GM06990 (cell line): ENCODE results near the gene IFI27L1.
A peak's percentile ranks its signal among the peaks of the same experiment; 100 is the strongest.

ENCODE experiments used
- DNase-seq: peaks from one replicate; pipeline ENCODE4 v3.0.0-alpha.2; 2011; ENCODE audit not compliant: insufficient read length; ENCODE audit errors: extremely low read depth
- H3K27me3 ChIP-seq: replicated peaks from 2 replicates; pipeline ENCODE4 v1.6.0; 2011; ENCODE audit warnings: low read length; ENCODE audit not compliant: control insufficient read depth, insufficient read depth
- H3K36me3 ChIP-seq: 2 replicates; pipeline ENCODE4 v1.5.1; 2011; ENCODE audit warnings: low read length; ENCODE audit not compliant: control insufficient read depth, insufficient read depth
- H3K4me3 ChIP-seq: replicated peaks from 2 replicates; pipeline ENCODE4 v1.5.1; 2011; ENCODE audit warnings: low read depth, mild to moderate bottlenecking, control low read depth, low read length
- TF ChIP-seq, protein P1 (sequence below): IDR thresholded peaks from 2 replicates; pipeline ENCODE4 v1.5.1; 2011; ENCODE audit warnings: low read length, control low read depth, mild to moderate bottlenecking, inconsistent platforms; ENCODE audit not compliant: insufficient read depth, poor library complexity, severe bottlenecking

Gene IFI27L1

DNA sequence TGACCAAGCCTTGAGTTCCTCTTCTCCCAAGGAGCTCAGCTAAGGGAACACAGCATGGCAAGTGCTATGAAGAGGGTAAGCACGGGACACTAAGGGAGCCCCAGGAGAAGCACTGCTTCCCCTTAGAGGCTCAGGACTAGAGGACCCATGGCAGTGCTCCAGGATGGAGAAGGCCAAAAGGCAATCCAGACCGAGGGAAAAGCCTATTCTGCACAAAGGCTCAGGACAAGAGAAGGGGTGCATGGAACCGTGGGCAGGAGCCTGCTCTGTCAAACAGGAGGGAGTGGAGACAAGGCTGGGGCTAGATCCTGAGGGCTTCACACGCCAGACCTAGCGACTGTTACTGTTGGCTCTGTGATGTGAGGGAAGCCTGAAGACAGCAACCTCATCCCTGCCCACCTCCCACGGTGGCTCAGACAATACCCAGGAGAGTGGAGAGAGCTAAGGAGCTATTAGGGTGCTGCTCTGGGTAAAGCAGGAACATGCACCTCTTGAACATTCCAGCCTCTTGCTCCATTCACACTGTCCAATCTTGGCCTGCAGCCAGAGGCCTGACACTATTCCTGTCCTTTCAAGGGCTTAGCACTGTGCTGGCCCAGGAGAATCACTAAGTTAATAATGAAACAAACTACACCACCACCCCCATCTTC is 30.8 kb upstream of the IFI27L1 start:
- Histone ChIP-seq H3K4me3 (no peak overlapping the region), H3K36me3 (peaks cover 38% of the 10 kb centered on the region), H3K27me3 (no peaks in the 10 kb centered on the region)
- DNase-seq, result no peak
- TF ChIP-seq, protein P1, sequence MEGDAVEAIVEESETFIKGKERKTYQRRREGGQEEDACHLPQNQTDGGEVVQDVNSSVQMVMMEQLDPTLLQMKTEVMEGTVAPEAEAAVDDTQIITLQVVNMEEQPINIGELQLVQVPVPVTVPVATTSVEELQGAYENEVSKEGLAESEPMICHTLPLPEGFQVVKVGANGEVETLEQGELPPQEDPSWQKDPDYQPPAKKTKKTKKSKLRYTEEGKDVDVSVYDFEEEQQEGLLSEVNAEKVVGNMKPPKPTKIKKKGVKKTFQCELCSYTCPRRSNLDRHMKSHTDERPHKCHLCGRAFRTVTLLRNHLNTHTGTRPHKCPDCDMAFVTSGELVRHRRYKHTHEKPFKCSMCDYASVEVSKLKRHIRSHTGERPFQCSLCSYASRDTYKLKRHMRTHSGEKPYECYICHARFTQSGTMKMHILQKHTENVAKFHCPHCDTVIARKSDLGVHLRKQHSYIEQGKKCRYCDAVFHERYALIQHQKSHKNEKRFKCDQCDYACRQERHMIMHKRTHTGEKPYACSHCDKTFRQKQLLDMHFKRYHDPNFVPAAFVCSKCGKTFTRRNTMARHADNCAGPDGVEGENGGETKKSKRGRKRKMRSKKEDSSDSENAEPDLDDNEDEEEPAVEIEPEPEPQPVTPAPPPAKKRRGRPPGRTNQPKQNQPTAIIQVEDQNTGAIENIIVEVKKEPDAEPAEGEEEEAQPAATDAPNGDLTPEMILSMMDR, result no peak

DNA sequence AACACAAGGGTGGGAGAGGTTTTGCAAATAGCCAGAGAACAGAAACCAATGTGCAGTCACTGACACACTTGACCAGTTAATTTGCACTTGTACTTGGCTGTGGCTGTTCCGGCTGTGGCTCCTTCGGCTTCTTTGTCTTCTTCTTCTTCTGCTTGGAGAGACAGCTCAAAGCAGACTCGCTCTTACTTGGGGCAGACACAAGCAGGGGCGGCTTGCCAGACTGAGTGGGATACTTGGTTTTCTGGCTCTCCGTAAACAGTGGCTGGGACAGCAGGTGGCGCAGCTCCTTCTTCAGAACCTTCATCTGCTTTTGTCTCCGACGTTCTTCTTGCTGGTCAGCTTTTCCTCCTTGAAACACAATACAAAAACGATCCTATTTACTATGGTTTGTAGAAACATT is 30.0 kb upstream of the IFI27L1 start:
- TF ChIP-seq, protein P1, result peak; percentile 29
- DNase-seq, result no peak
- Histone ChIP-seq H3K27me3 (no peaks in the 10 kb centered on the region), H3K4me3 (no peak overlapping the region), H3K36me3 (peaks cover 39% of the 10 kb centered on the region)

DNA sequence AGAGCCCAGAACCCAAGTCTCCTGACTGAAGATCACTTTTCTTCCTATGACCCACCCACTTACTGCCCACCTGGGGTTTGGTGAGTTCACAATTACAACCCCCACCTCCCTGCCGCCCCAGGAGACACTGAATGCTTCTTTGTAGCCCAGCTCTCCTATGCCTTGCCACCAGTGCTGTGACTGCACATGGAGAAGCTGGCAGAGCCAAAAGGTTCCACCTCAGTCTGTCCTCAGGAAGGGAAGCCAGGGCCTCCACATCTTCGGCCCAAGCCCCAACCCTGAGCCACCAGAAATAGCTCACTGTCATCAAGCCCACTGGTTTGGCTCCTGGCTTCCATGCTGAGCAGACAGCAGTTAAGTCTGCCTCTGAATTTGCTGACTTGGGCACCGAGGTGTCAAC is 29.3 kb upstream of the IFI27L1 start:
- H3K4me3 ChIP-seq, result no peak overlapping the region
- H3K27me3 ChIP-seq, result no peaks in the 10 kb centered on the region
- peaks cover 39% of the 10 kb centered on the region for H3K36me3 ChIP-seq
- TF ChIP-seq, protein P1, result no peak
- DNase-seq, result no peak

DNA sequence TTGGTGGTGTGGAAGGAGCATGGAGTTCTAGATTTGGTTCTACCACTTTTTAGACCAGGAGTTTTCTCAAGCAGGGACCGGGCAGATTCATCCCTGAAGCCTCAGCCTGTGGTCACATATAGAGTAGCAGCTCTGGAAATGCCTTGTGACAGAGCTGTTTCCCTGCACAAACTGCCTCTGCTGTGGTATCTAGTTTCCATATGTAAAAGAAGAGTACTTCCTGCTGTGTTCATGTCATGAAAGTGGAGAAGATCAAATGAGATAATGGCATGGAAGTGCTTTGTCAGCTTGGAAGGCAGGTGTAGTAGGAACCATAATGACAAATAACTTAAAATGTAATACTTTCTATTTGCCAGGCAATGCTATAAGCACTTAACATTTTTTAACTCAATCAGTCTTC is 28.9 kb upstream of the IFI27L1 start:
- H3K4me3 ChIP-seq, result no peak overlapping the region
- TF ChIP-seq, protein P1, result no peak
- no peaks in the 10 kb centered on the region for H3K27me3 ChIP-seq
- peaks cover 39% of the 10 kb centered on the region for H3K36me3 ChIP-seq
- DNase-seq, result no peak

DNA sequence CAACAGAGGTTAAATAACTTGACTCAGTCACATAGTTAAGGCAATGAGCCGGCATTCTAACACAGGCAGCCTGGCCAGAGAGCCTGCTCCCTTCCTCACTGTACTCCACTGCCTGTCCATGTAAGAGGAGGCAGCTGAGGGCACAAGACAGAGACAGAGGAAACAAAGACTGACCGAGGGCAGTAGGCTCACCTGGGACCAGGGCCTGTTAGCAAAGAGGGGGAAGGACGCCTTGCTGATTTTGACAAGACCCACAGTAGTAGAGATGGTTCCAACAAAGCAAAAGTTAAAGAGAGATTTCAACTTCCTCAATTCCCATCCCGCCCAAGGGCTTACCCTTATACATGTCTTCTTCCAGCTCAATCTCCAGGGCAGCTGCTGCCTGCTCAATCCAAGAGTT is 28.4 kb upstream of the IFI27L1 start:
- Histone ChIP-seq H3K27me3 (no peaks in the 10 kb centered on the region), H3K36me3 (peaks cover 37% of the 10 kb centered on the region), H3K4me3 (no peak overlapping the region)
- no peak for DNase-seq
- TF ChIP-seq, protein P1, result no peak

DNA sequence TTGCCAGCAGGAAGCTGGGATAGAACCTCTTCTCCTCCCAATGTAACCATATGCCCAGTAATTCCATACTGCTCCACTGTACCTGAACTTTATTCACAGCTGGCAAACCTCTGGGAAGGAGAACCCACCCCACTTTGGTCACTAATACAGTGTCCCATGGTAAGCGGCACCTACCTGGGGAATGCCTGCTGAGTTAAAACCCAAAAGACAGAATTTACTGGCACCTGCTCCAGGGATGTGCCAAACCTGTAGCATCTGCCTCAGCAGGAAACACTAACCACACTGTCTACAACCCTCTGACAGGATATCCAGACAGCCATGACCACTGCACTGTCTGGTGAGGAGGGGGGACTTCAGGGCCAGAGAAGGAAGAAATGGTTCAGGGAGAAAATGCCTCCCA is 26.7 kb upstream of the IFI27L1 start:
- DNase-seq, result no peak
- H3K4me3 ChIP-seq, result no peak overlapping the region
- H3K27me3 ChIP-seq, result no peaks in the 10 kb centered on the region
- TF ChIP-seq, protein P1, result no peak
- H3K36me3 ChIP-seq, result peaks cover 31% of the 10 kb centered on the region
